IPS-11a (cell line): ENCODE results near the gene BHLHE41.

Experiments used
- H3K4me3 ChIP-seq: one replicate; pipeline ENCODE4 v1.5.1; 2013; ENCODE audit warnings: low read depth, low read length, control low read depth

The BHLHE41 gene

DNA sequence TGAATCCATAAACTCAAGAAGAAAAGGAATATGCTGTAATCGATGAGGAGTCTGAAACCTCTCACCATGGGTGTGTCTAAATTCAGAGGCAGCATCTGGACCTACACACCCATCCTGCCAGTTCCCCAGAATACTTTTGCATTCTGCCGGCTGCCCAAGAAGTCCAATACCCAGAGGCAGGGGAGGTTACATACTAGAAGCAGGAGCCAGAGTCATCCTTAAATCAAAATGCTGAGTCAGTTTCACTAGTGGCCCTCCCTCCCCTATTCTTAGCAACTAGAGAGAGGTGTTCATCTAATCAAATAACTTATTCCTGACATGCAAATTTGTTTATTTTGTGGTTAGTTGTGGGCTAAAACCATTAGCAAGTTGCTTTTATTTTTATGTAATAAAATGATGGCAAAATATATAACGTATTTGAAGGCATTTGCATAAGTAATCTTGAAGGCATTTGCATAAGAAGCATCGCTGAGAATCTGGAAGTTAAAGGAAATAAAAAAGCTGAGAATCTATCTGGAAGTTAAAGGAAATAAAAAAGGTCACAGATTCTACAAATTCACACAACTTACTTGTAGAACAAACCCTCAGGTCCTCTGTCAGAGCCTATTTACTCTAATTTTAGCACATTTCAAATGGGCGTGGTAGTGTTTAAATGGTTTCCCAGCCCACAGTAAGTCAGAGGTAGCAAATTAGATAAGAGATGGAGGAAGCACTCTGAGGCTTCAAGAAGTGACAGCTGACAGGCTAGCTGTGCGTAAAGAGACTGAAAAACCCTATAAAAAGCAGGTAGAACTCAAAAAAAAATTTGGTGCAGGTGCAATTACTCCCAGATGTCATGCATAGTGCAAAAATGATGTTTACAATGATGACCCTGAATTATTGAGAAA lies 7.8 kb downstream of the BHLHE41 start:
- H3K4me3 ChIP-seq, result no peak overlapping the region

- H3K4me3 ChIP-seq, result peak overlapping the region; percentile 45
Observed at GRCh38 chr12:26114720-26115401, 10.0 kb downstream of the BHLHE41 start.

- peak overlapping the region; percentile 45 for H3K4me3 ChIP-seq
Observed at GRCh38 chr12:26113853-26114719, 10.8 kb downstream of the BHLHE41 start.

- H3K4me3 ChIP-seq, result peak overlapping the region; percentile 45
Observed at GRCh38 chr12:26113181-26113654, 11.6 kb downstream of the BHLHE41 start.

DNA sequence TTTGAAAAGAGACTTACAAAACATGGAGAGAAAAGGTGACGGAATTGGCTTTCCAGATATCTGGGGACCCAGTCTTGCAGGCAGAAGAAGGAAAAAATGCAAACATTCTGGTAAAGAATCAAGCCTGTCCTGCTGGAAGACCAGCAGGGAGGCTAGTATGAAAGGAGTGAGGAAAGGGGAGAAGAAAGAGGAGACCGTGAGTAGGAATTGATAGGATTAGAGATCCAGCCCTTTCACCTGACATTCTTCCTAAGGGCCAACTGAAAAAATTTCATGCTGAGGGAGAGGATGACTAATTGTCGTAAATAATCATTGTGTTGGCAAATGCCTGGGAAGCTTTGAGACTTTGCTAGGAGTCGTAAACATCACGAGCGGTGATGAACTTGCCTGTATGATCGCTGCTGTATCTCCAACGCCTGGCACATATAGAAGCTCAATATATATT lies 12.1 kb downstream of the BHLHE41 start:
- H3K4me3 ChIP-seq, result no peak overlapping the region

DNA sequence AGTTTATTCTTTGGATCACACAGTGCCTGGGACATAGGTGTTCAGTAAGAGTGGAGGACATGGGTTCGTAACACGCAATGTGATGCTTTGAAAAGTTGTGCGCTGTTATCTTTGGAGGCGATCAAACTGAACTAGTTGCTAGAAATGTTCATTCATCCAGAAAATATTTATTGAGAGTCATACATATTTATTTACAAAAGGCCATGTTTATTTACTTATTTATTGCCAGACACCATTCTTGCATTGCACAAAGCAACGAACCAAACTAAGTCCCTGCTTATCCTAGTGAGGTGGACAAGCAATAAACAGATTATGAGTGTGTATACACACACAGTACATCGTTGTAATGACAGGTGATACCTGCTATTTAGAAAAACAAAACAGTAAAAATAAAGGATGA lies 12.6 kb downstream of the BHLHE41 start:
- no peak overlapping the region for H3K4me3 ChIP-seq

DNA sequence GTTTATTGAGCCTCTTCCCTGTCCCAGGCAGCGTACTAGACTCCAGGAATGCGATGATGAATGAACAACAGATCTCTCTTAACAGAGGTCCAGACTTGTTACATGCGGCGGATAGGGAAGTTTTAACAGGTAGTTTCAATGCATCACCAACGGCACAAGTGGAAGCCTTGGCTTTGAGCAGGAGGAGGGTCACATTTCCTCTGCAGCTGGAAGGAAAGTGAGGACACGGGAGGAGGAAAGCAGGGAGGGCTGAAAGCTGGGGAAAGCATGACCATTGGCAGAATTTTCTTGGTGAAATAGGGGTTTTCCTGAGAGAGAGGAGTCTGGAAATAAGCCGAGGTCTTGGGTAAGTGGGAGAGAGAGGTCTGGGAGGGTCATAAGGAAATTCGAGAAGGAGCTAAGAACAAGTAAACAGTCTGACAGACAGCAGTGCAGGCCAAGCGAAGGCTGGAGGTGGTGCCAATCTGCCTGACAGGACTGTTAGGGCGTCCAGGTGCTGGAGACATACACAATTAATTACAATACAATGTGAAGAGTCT lies 15.4 kb downstream of the BHLHE41 start:
- no peak overlapping the region for H3K4me3 ChIP-seq

DNA sequence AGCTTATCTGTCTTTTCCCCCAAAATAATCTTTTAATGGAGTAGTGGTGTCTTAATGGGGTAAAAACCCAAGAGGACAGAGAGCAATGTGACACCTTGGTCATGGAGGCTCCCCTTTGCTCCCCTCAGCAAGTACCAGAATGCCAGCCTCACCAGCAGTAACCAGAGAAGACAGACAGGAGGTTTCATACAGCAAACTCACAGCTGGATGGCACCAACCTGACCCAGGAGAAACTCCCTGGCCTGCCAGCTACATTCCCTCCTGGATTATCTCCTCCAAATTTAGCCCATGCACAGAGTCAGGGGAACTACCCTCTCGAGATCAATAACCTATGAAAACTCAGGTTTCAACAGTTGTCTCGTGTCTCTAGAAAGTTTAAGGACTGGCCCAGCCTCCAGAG lies 15.9 kb downstream of the BHLHE41 start:
- no peak overlapping the region for H3K4me3 ChIP-seq

- no peak overlapping the region for H3K4me3 ChIP-seq
Observed at GRCh38 chr12:26106347-26106746, 18.5 kb downstream of the BHLHE41 start.

GRCh38 chr12:26102953-26103352 lies 21.9 kb downstream of the BHLHE41 start:
- H3K4me3 ChIP-seq, result no peak overlapping the region

DNA sequence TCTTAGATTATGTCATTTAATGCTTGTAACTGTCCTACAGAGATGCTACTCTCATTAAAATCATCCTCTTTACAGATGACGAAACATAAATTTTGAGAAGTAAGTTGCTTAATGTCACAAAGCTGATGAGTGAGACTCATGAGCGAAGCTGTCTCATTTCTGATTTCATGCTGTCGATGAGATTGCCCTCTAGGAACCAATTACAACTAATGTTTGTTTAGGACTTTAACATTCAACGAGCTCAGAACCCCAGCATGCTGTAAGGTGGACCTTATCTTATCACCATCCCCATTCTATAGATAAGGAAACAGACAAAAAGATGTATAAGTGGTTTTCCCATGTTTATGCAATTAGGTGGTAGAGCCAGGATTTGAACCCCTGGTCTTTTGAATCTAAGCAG lies 23.1 kb downstream of the BHLHE41 start:
- H3K4me3 ChIP-seq, result no peak overlapping the region

- H3K4me3 ChIP-seq, result no peak overlapping the region
Observed at GRCh38 chr12:26101350-26101734, 23.5 kb downstream of the BHLHE41 start.

DNA sequence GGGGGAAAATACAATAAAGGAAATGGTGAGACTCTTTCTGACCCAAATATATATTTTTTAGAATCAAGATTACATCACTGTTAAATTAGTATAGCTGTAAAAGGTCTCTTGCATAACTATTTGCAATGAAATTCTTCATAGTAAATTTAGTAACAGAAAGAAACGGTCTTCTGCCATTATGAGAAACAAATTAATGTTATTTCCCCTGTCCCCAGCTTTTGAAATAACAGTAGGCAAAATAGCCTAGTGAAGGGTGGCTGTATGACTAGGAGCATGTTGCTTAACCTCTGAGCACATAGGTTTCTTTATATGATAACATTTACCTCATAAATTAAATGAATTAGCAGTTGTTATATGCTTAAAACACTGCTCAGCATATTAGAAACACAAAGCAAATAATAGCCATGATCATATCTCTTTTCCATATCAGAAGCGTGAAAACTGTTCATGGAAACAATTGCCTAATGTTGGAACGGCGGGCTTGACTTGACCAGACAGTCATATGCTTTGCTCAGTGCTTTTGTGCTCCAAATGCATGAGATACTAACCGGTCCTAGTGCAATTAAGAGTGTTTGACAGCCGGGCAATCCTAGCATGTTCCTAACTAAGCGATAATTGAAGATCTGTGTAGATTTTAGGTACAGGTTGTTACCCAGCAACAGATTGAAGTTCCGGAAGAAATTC lies 24.0 kb downstream of the BHLHE41 start:
- H3K4me3 ChIP-seq, result no peak overlapping the region

DNA sequence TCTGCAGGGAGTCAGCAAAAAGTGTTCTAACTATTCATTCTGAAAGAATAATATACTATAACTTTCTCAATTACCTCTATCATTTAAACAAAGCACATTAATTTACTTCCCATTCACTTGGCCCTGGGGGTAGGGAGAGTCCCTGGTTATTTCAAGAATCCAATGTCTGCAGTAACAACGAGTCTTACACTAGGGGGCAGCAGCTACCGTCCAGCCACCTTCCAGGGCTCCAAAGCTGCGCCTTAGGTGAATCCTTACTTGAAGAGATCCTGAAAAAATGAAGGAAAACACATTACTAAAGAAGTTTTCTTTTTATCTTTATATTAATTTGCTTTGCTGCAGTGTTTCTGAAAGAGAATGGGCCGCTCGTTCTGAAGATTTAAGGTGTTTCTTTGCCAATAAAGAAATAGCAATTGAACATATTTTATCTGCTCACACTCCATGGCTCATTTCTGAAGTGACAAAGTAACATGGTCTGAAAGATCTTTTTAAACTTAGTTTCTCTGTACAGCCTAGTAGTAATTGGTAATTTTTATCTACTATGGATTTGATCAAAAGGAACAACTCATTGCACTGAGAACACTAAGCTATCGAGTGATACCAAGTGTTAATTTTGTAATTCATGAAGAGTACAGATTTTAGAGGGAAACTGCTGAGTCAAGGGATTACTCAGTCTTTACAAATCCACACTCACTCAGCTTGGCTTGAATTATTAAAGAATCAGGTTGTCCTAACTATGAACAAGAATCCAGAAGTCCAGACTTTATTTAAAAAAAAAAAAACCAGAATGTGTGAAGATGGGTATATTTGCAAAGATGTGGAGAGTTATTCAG lies 27.6 kb downstream of the BHLHE41 start:
- no peak overlapping the region for H3K4me3 ChIP-seq

DNA sequence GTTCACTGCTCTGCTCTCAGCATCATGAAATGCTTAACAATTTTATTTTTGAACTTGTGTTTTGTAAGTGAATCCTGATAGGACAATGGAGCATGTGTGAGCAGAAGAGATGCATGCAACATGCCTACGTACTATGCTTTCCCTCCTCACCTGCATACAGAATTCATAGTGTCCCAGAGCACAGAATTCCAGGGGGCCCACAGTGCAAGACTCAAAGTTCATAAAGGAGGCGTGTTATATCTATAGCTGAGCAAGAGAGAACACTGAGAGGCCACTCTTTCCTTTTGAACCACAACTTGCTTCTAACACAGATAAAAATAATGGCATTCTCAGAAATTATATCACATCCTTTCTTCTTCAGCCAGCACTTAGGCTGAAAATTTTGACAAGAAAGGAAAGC lies 28.8 kb downstream of the BHLHE41 start:
- H3K4me3 ChIP-seq, result no peak overlapping the region

- H3K4me3 ChIP-seq, result no peak overlapping the region
Observed at GRCh38 chr12:26095186-26095585, 29.7 kb downstream of the BHLHE41 start.

- no peak overlapping the region for H3K4me3 ChIP-seq
Observed at GRCh38 chr12:26092346-26093105, 32.3 kb downstream of the BHLHE41 start.

DNA sequence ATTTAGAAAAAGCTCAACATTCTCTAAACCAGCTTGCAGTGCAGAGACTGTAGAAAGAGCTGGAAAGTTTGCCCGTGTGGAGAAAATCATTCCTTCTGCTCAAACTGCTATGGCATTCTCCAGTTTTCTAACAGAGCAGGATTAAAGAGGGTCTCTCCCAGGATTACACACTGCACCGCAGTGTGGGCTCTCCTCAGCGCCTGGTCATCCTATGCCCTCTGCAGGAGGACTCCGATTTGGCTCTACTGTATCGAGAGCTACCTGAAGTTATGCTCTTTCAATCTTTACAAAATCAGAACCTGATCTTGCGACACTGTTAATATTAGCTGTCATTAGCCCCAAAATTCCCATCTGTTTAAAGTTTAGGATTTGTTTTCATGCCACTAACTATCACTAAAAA lies 33.0 kb downstream of the BHLHE41 start:
- H3K4me3 ChIP-seq, result no peak overlapping the region
